ENCODE measurements around the gene SOAT1. TPM values are rescaled to one million over a fixed set of nuclear protein-coding genes. Genes with fewer than 3 reads are reported as not detected.
"Not testable (repeated sequence)": the region's sequence is repeated elsewhere in the genome, so short reads cannot be mapped to it uniquely, and the experiment has no call there.

Gene SOAT1
- total RNA-seq, 1 donor from 2014 or later: 27.9 TPM

GRCh38 chr1:179263121-179263520, 30.5 kb upstream of the SOAT1 start:
- no peak for DNase-seq (ENCODE audit: low read depth)
- TF ChIP-seq, protein P1, sequence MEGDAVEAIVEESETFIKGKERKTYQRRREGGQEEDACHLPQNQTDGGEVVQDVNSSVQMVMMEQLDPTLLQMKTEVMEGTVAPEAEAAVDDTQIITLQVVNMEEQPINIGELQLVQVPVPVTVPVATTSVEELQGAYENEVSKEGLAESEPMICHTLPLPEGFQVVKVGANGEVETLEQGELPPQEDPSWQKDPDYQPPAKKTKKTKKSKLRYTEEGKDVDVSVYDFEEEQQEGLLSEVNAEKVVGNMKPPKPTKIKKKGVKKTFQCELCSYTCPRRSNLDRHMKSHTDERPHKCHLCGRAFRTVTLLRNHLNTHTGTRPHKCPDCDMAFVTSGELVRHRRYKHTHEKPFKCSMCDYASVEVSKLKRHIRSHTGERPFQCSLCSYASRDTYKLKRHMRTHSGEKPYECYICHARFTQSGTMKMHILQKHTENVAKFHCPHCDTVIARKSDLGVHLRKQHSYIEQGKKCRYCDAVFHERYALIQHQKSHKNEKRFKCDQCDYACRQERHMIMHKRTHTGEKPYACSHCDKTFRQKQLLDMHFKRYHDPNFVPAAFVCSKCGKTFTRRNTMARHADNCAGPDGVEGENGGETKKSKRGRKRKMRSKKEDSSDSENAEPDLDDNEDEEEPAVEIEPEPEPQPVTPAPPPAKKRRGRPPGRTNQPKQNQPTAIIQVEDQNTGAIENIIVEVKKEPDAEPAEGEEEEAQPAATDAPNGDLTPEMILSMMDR (conservative IDR thresholded peaks at IDR 0.05; ENCODE audit: low read depth, low read length): no peak

DNA sequence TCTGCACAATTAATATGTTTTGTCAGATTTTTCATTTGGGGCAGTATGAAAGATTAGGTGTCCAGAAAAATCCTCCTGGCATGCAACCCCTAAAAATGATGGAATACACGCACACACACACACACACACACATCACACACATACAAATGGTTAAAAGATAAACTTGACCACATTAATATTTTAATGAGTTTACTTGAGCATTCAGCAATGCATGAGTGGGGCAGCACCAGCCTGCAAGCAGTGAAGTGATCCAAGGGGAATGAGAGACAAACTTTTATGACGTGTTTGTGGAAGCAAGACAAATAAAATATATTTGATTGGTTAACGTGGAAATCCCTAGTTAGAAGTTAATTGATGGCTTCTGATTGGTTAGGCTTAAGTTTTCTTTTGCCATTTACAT, 29.1 kb upstream of the SOAT1 start:
- no peak for DNase-seq (ENCODE audit: low read depth)
- H3K4me3 ChIP-seq (ENCODE audit: low read depth, low read length): no peak overlapping the region
- TF ChIP-seq, protein P1 (conservative IDR thresholded peaks at IDR 0.05; ENCODE audit: low read depth, low read length): no peak

More at GRCh38 chr1:179263121-179263520, 30.5 kb upstream of the SOAT1 start:
- H3K4me3 ChIP-seq (ENCODE audit: low read depth, low read length): no peak overlapping the region

DNA sequence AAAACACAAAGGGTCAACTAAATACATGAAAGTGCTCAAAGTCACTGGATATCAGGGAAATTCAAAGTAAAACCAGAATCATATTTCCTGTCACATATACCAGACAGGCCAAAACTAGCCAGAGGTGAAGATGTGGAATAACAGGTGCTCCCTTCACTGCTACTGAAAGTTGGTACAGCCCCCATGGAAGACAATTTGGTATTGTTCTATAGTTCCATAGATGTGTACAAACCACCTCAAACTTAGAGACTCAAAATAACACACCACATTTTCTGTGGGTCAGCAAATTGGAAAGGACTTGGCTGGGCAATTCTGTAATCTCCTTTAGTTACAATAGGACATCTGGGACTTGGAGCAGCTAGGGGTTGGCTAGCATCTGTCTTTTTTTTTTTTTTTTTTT, 24.5 kb upstream of the SOAT1 start:
- TF ChIP-seq, protein P1 (conservative IDR thresholded peaks at IDR 0.05; ENCODE audit: low read depth, low read length): no peak
- H3K4me3 ChIP-seq (ENCODE audit: low read depth, low read length): no peak overlapping the region
- DNase-seq (ENCODE audit: low read depth): no peak

GRCh38 chr1:179274424-179274823, 19.2 kb upstream of the SOAT1 start:
- DNase-seq (ENCODE audit: low read depth); H3K4me3 ChIP-seq (ENCODE audit: low read depth, low read length): not testable (repeated sequence)

DNA sequence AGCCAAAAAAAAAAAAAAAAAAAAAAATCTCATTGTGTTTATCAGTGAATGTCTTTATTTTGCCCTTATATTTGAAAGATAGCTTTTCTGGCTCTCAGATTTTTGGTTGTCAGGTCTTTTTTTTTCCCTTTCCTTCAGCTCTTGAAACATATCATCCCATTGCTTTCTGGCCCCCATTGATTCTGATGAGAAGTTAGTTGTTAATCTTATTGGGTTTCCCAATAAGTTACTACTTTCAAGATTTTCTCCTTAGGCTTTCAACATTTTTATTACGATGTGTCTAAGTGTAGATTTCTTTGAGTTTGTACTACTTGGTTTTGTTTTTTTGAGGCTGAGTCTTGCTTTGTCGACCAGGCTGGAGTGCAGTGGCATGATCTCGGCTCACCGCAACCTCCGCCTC, 14.7 kb upstream of the SOAT1 start:
- TF ChIP-seq, protein P1 (conservative IDR thresholded peaks at IDR 0.05; ENCODE audit: low read depth, low read length): no peak
- no peak for DNase-seq (ENCODE audit: low read depth)
- H3K4me3 ChIP-seq (ENCODE audit: low read depth, low read length): no peak overlapping the region

DNA sequence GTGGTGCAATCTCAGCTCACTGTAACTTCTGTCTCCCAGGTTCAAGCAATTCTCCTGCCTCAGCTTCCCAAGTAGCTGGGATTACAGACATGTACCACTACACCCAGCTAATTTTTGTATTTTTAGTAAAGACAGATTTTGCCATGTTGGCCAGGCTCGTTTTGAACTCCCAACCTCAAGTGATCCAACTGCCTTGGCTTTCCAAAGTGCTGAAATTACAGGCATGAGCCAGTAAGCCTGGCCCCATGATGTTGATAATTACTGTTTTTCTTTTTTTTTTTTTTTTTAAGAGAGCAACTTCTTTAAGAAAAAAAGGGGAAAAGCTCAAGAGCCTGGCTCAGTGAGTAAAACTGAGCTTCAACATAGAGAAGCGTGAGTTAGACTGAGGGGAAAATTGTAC, 9.6 kb upstream of the SOAT1 start:
- TF ChIP-seq, protein P1 (conservative IDR thresholded peaks at IDR 0.05; ENCODE audit: low read depth, low read length): no peak
- no peak for DNase-seq (ENCODE audit: low read depth)

DNA sequence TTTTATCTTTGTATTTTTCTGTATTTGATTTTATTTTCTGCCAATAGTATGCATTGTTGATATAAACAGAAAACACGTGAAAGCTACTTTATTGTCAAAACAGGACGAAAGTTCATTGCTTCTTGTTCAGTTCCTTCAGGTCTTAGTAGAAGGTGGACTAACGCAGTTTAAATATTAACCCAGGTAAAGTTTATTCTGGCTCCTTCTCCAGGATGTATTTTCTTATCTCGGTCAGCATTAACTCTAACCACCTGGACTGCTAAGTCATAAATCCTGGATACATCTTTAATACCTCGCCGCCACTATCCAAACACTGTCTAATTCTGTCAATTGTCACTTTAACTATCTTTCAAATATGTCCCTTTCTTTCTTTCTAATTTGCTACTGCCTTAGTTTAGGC, 5.7 kb upstream of the SOAT1 start:
- TF ChIP-seq, protein P1 (conservative IDR thresholded peaks at IDR 0.05; ENCODE audit: low read depth, low read length): no peak
- no peak for DNase-seq (ENCODE audit: low read depth)
- no peak overlapping the region for H3K4me3 ChIP-seq (ENCODE audit: low read depth, low read length)

More for the DNA sequence above, 9.6 kb upstream of the SOAT1 start:
- no peak overlapping the region for H3K4me3 ChIP-seq (ENCODE audit: low read depth, low read length)

All from epithelial cell of proximal tubule (primary cell).